BE2C (cell line): ENCODE results near the gene DCLK3.

ENCODE experiments used
- DNase-seq: peaks from one replicate; pipeline ENCODE4 v3.0.0-alpha.2; 2020
- H3K27me3 ChIP-seq: fragments of 250-450 bp; sonication (Bioruptor Pico); 2 replicates; pipeline ENCODE4 v1.5.1; 2020; ENCODE audit warnings: mild to moderate bottlenecking
- H3K36me3 ChIP-seq: fragments of 250-450 bp; sonication (Bioruptor Pico); 2 replicates; pipeline ENCODE4 v1.5.1; 2020; ENCODE audit warnings: mild to moderate bottlenecking
- H3K4me1 ChIP-seq: fragments of 250-450 bp; sonication (Bioruptor Pico); 2 replicates; pipeline ENCODE4 v1.5.1; 2020
- H3K4me3 ChIP-seq: 2 replicates; pipeline ENCODE4 v1.5.1; 2011; ENCODE audit warnings: low read depth, low read length
- H3K9me3 ChIP-seq: fragments of 250-450 bp; sonication (Bioruptor Pico); 2 replicates; pipeline ENCODE4 v1.5.1; 2020
- TF ChIP-seq, protein P1 (sequence below): IDR thresholded peaks from 2 replicates; pipeline ENCODE4 v1.5.1; 2012; ENCODE audit warnings: mild to moderate bottlenecking, low read depth, low read length

Gene DCLK3

DNA sequence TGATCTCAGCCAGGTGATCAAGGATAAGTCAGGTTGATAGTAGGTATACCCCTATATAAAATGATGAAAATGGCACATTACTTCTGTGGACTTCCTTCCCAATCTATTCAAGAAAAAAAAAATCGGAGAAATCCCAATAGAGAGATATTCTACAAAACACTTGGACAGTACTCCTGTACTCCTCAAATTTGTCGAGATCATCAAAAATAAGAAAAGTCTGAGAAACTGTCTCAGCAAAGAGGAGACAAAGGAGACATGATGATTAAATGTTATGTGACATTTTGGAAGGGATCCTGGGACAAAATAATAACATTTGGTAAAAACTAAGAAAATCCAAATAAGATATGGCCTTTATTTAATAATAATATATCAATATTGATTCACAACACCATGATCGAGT is 94.6 kb downstream of the DCLK3 start:
- no peak for DNase-seq
- Histone ChIP-seq H3K9me3 (no peaks in the 10 kb centered on the region), H3K4me1 (no peaks in the 10 kb centered on the region), H3K4me3 (no peak overlapping the region), H3K27me3 (no peaks in the 10 kb centered on the region), H3K36me3 (no peaks in the 10 kb centered on the region)
- TF ChIP-seq, protein P1, sequence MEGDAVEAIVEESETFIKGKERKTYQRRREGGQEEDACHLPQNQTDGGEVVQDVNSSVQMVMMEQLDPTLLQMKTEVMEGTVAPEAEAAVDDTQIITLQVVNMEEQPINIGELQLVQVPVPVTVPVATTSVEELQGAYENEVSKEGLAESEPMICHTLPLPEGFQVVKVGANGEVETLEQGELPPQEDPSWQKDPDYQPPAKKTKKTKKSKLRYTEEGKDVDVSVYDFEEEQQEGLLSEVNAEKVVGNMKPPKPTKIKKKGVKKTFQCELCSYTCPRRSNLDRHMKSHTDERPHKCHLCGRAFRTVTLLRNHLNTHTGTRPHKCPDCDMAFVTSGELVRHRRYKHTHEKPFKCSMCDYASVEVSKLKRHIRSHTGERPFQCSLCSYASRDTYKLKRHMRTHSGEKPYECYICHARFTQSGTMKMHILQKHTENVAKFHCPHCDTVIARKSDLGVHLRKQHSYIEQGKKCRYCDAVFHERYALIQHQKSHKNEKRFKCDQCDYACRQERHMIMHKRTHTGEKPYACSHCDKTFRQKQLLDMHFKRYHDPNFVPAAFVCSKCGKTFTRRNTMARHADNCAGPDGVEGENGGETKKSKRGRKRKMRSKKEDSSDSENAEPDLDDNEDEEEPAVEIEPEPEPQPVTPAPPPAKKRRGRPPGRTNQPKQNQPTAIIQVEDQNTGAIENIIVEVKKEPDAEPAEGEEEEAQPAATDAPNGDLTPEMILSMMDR = no peak

DNA sequence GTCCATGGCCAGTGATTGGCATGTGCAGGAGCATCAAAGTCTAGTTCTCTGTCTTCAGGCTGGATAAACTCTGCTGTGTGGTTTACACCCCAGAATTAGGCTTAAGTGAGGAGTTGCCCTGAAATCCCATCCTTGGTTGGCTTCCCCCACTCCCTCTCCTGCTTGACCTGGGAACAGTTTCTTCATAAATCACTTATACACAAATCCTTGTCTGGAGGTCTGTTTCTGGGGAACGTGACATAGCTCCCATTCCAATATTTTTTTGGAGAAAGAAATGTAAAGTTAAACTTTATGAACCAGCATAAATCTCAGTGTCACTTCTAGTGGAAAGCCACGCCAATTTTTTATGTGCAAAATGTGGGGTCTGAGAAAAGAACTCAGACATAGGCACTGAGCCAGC is 98.2 kb downstream of the DCLK3 start:
- Histone ChIP-seq H3K36me3 (no peaks in the 10 kb centered on the region), H3K27me3 (no peaks in the 10 kb centered on the region), H3K9me3 (no peaks in the 10 kb centered on the region), H3K4me1 (no peaks in the 10 kb centered on the region), H3K4me3 (no peak overlapping the region)
- no peak for DNase-seq
- TF ChIP-seq, protein P1 = no peak

DNA sequence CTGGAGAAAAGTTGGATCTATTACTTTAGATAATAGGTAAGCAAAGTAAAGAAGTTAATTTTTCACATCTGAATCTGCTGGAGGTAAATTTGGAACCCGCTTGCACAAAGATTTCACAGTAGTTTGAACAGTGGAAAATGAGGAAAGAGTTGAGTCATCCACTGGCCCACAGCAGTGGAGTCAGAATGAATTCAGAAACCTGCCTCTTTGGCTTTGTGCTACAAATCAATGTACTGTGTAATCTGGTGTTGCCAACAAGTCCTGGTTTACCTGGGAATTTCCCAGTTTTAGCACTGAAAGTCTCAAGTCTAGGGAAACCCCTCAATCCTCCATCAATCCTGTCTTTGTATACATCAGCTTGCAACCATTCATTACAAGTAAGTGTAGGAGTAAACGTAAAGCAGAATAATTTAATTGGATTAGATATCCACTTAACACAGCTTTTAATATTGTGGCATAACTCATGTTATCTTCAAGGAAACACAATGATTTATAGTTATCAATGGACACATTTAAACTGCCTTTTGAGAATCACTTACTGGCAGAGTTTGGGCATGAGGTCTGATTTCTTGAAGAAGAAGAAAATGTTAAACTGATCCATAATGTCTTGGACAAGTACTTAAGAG is 100.6 kb downstream of the DCLK3 start:
- TF ChIP-seq, protein P1 = no peak
- H3K9me3 ChIP-seq = no peaks in the 10 kb centered on the region
- DNase-seq = no peak
- H3K4me3 ChIP-seq = no peak overlapping the region
- H3K27me3 ChIP-seq = no peaks in the 10 kb centered on the region
- no peaks in the 10 kb centered on the region for H3K4me1 ChIP-seq
- no peaks in the 10 kb centered on the region for H3K36me3 ChIP-seq

DNA sequence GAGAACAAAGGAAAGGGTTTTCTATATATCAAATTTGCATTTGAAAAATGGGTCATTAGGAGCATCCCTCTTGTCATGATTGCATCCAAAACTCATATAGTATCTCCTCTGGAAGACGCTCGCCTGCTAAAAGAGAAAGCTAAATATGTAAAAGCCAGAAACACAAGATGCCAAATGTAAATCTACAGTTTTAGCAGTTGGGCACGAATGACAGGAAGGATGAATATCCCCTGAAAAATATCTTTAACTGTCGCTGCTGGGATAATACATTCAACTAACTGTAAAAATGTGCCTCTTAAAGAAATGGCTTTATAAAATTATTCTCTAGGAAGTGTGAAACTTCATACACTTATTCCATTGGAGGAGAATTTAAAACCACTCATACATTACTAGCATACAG is 101.7 kb downstream of the DCLK3 start:
- H3K27me3 ChIP-seq = no peaks in the 10 kb centered on the region
- TF ChIP-seq, protein P1 = no peak
- no peaks in the 10 kb centered on the region for H3K9me3 ChIP-seq
- H3K4me3 ChIP-seq = no peak overlapping the region
- no peaks in the 10 kb centered on the region for H3K36me3 ChIP-seq
- H3K4me1 ChIP-seq = no peaks in the 10 kb centered on the region
- DNase-seq = no peak
